ENCODE results near the gene MAP2K2.

Gene MAP2K2

DNA sequence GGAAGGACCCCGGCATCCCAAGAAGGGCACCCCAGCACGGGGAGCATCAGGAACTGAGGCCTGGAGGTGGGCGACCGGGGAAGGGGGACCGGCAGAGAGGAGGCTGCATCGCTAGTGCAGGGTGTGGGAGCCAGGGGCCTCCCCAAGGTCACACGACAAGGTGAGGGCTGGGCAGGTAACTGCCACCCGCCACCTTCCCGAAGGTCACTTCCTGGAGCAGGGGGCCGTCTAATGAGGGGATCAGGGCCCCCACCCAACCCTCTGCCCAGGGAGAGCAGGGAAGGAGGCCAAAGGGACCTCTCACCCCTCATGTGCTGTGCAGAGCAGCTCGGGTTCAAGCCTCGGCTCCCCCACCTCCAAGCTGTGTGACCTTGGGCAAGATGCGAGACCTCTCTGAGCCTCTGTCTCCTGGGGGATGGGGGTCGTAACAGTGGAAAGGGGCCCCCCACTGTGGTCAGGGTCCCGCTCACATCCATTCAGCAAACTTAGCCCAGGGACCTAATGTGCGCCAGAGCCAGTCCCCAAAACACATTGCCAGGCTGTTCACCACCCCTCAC lies 63.2 kb downstream of the MAP2K2 start:
- DNase-seq (ENCODE audit: low read depth, low spot score) = no peak

- no peak for DNase-seq (ENCODE audit: low read depth, low spot score)
Observed at GRCh38 chr19:4059891-4060620, 63.9 kb downstream of the MAP2K2 start.

GRCh38 chr19:4059453-4059871 lies 64.5 kb downstream of the MAP2K2 start:
- no peak for DNase-seq (ENCODE audit: low read depth, low spot score)

DNA sequence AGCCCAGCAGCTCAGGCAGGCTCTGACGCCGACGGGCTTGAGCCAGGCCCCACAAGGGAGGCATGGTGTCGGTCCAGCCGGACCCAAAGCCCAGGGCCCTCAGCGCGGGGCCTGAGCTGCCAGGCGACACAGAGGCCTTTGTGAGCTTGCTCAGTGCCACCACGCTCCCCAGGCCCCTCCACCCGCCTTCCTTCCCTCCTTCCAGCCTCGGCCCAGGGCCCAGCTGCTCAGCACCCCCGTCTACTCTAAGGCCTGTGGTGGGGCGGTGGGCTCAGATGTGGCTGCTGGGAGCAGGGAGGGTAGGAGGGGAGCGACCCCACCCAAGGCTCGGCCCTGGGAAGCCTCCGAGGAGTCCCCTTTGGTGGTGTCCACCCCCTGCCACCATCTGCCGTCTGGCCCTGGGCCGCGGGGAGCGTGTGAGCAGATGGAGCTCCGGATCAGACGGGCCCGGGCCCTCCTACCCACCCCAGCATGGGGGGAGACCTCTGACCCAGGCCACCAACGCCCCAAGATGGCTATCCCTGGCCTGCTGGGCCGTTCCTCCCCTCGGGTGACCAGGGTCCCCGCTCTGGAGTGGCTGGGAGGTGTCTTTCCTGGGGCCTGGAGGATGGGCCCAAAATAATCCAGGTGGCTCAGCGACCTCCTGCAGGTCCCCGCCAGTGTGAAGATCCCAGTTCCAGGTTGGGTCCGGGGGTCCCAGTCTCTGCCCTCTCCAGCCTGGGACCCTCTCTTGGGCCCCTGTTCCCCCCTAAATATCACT lies 65.0 kb downstream of the MAP2K2 start:
- no peak for DNase-seq (ENCODE audit: low read depth, low spot score)

- no peak for DNase-seq (ENCODE audit: low read depth, low spot score)
Observed at GRCh38 chr19:4057931-4058692, 65.8 kb downstream of the MAP2K2 start.

DNA sequence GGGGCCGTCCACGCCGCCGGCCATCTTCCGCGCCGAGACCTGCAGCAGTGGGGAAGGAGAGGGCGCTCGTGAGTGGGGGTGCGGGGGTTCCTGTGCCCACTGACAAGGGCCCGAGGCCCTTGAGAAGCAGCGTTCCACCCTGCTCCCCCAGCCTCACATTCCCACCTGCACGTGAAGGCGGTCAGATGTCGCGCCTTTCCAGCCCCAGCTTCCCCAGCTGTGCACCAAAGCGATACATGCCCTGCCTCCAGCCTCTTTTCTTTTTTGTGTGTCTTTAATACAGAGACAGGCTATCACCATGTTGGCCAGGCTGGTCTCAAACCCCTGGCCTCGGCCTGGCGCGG lies 68.7 kb downstream of the MAP2K2 start:
- no peak for DNase-seq (ENCODE audit: low read depth, low spot score)

- DNase-seq (ENCODE audit: low read depth, low spot score) = no peak
Observed at GRCh38 chr19:4054441-4055208, 69.3 kb downstream of the MAP2K2 start.

GRCh38 chr19:4053423-4054324 lies 70.2 kb downstream of the MAP2K2 start:
- DNase-seq (ENCODE audit: low read depth, low spot score) = no peak

DNA sequence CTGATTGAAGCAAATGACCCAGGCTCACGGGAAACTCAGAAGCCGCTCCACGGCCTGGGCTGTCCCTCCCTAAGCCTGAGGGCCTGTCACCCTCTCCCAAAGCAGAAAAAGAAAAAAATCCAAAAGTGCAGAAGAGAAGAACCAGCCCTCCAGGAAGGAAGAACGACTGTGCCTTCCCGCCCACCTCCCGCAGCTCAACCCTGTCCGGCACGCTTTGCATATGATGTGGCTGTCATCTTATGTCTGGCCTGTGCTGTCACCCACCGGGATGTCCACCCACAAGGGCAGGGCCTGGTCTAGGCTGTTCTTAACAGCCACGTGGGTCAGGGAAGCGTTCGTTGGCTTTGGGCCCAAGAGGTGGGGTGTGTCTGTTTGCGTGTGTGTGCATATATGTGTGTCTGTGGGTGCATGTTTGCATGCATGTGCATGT lies 70.9 kb downstream of the MAP2K2 start:
- no peak for DNase-seq (ENCODE audit: low read depth, low spot score)

DNA sequence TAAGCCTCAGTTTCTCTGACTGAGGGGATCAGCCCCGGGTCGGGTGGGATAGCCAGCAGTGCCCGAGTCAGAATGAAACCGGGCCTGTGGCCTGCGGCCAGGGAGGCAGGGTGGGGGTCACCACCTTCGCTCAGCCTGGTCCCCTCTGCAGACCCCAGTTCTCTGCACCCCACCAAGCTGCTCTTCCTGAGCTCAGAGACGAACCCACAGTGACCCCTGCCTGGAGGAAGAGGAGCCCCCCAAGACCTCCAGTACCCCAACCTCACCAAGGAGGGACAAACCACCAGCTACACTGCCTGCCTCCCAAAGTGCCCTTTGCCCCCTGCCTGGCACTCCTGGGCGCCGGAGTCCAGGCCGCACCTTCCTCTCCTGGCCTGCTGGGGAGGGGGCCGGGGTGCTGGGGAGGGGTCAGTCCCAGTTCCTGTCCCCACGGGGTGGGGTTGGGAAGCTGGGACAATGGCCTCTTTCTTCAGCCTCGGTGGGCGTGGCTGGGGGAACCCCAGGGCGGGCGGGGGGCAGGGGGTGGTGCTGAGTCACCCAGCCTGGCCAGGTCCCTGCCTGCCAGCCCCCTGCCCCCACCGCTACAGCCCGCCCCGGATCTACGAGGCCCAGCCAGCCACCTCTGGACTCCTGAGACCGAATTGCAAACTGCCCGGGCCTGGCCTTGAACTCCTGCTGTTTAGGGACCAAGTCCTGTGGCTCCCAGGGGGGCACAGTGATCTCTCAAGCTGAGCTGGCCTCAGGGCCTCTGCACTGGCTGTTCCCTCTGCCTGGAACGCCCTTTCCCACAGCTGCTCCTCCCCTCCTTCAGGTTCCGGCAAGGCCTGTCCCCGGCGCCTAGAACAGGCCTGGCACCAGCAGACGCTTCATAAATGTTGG lies 71.6 kb downstream of the MAP2K2 start:
- DNase-seq (ENCODE audit: low read depth, low spot score) = no peak

GRCh38 chr19:4051175-4052101 lies 72.5 kb downstream of the MAP2K2 start:
- DNase-seq (ENCODE audit: low read depth, low spot score) = no peak

GRCh38 chr19:4049432-4049831 lies 74.5 kb downstream of the MAP2K2 start:
- DNase-seq (ENCODE audit: low read depth, low spot score) = no peak

- no peak for DNase-seq (ENCODE audit: low read depth, low spot score)
Observed at GRCh38 chr19:4046946-4047683, 76.8 kb downstream of the MAP2K2 start.

GRCh38 chr19:4046362-4046691 lies 77.6 kb downstream of the MAP2K2 start:
- no peak for DNase-seq (ENCODE audit: low read depth, low spot score)

- DNase-seq (ENCODE audit: low read depth, low spot score) = no peak
Observed at GRCh38 chr19:4045597-4046361, 78.1 kb downstream of the MAP2K2 start.

- no peak for DNase-seq (ENCODE audit: low read depth, low spot score)
Observed at GRCh38 chr19:4044990-4045465, 78.9 kb downstream of the MAP2K2 start.
